Neural progenitor cell (in vitro differentiated cells): ENCODE data around the gene FLVCR2. TPM values are rescaled to one million over a fixed set of nuclear protein-coding genes. Genes with fewer than 3 reads are reported as not detected.

Experiments used
- DNase-seq: peaks from one replicate; pipeline ENCODE4 v3.0.0-alpha.2; 2016; ENCODE audit warnings: low spot score
- H2AFZ ChIP-seq: fragments of 200-600 bp; sonication (generic); replicated peaks from 2 replicates; pipeline ENCODE4 v1.6.1; 2016; ENCODE audit warnings: antibody characterized with exemption
- H3F3A ChIP-seq: fragments of 200-600 bp; sonication (generic); 2 replicates; pipeline ENCODE4 v1.6.1; 2016; ENCODE audit warnings: antibody characterized with exemption, low read depth
- H3K27ac ChIP-seq: fragments of 200-600 bp; sonication (generic); 2 replicates; pipeline ENCODE4 v1.5.1; 2016; ENCODE audit warnings: mild to moderate bottlenecking
- H3K27me3 ChIP-seq: fragments of 200-600 bp; sonication (generic); 2 replicates; pipeline ENCODE4 v1.6.1; 2016; ENCODE audit warnings: mild to moderate bottlenecking, moderate library complexity
- H3K36me3 ChIP-seq: fragments of 200-600 bp; sonication (generic); 2 replicates; pipeline ENCODE4 v1.5.1; 2016
- H3K4me1 ChIP-seq: fragments of 200-600 bp; sonication (generic); 2 replicates; pipeline ENCODE4 v1.6.1; 2016; ENCODE audit warnings: mixed run types
- H3K4me2 ChIP-seq: fragments of 200-600 bp; sonication (generic); 2 replicates; pipeline ENCODE4 v1.6.1; 2016
- H3K4me3 ChIP-seq: fragments of 200-600 bp; sonication (generic); 2 replicates; pipeline ENCODE4 v1.5.1; 2016
- H3K79me2 ChIP-seq: fragments of 200-600 bp; sonication (generic); 2 replicates; pipeline ENCODE4 v1.6.1; 2016; ENCODE audit warnings: low read depth
- H3K9ac ChIP-seq: fragments of 200-600 bp; sonication (generic); 2 replicates; pipeline ENCODE4 v1.6.1; 2016
- H3K9me3 ChIP-seq: fragments of 200-600 bp; sonication (generic); 2 replicates; pipeline ENCODE4 v1.5.1; 2016; ENCODE audit warnings: low read depth
- H4K20me1 ChIP-seq: fragments of 200-600 bp; sonication (generic); 2 replicates; pipeline ENCODE4 v1.6.1; 2016; ENCODE audit warnings: low read depth
- H3K27ac Mint-ChIP-seq: 3 replicates; pipeline ENCODE4 v1.8.0; 2021; ENCODE audit warnings: mixed read lengths
- H3K27me3 Mint-ChIP-seq: 2 replicates; pipeline ENCODE4 v1.8.0; 2022; ENCODE audit warnings: low read depth, mild to moderate bottlenecking, inconsistent platforms, moderate library complexity, mixed read lengths; ENCODE audit not compliant: insufficient read depth
- H3K36me3 Mint-ChIP-seq: 3 replicates; pipeline ENCODE4 v1.8.0; 2021; ENCODE audit warnings: mixed read lengths
- H3K4me1 Mint-ChIP-seq: 3 replicates; pipeline ENCODE4 v1.8.0; 2021; ENCODE audit warnings: mixed read lengths
- H3K4me3 Mint-ChIP-seq: 3 replicates; pipeline ENCODE4 v1.8.0; 2021; ENCODE audit warnings: mild to moderate bottlenecking, moderate library complexity, mixed read lengths
- H3K9me3 Mint-ChIP-seq: 3 replicates; pipeline ENCODE4 v1.8.0; 2020; ENCODE audit warnings: mixed read lengths
- CTCF ChIP-seq: fragments of 200-600 bp; sonication (generic); IDR thresholded peaks from 2 replicates; pipeline ENCODE4 v1.5.1; 2017; ENCODE audit warnings: antibody characterized with exemption, mild to moderate bottlenecking
- EZH2 ChIP-seq: fragments of 200-600 bp; sonication (generic); IDR thresholded peaks from 2 replicates; pipeline ENCODE4 v1.6.1; 2017; ENCODE audit warnings: antibody characterized with exemption, mild to moderate bottlenecking, moderate library complexity
- EZH2phosphoT487 ChIP-seq: fragments of 200-600 bp; sonication (generic); IDR thresholded peaks from 2 replicates; pipeline ENCODE4 v1.6.1; 2017; ENCODE audit warnings: antibody characterized with exemption
- total RNA-seq: library from RNA; depleted of rRNA; stranded (reverse); fragments of >200 nt; gene quantifications from 2 replicates; pipeline ENCODE4 v1.2.3, GENCODE V29; 2015; ENCODE audit warnings: low replicate concordance

FLVCR2 gene
- total RNA-seq, 1 donor from 2014 or later = 1.7 TPM

- Mint-ChIP-seq H3K27ac (no peak overlapping the region), H3K4me3 (no peak overlapping the region), H3K36me3 (no peaks in the 10 kb centered on the region), H3K27me3 (peaks cover 1% of the 10 kb centered on the region), H3K9me3 (no peaks in the 10 kb centered on the region), H3K4me1 (no peaks in the 10 kb centered on the region)
- Histone ChIP-seq H3K9me3 (no peaks in the 10 kb centered on the region), H3K4me3 (no peak overlapping the region), H3K79me2 (no peaks in the 10 kb centered on the region), H3K27ac (no peak overlapping the region), H2AFZ (peak overlapping the region; percentile 58), H3K4me2 (no peak overlapping the region), H3K36me3 (no peaks in the 10 kb centered on the region), H4K20me1 (no peaks in the 10 kb centered on the region), H3F3A (no peaks in the 10 kb centered on the region), H3K9ac (no peak overlapping the region), H3K27me3 (no peaks in the 10 kb centered on the region), H3K4me1 (no peaks in the 10 kb centered on the region)
- TF ChIP-seq CTCF = no peak
- TF ChIP-seq EZH2phosphoT487 = no peak
- no peak for TF ChIP-seq EZH2
- DNase-seq = no peak
Observed at GRCh38 chr14:75543253-75543652, 35.2 kb upstream of the FLVCR2 start.

- no peak overlapping the region for H2AFZ ChIP-seq
- DNase-seq = no peak
- Mint-ChIP-seq H3K36me3 (no peaks in the 10 kb centered on the region), H3K27me3 (peaks cover 2% of the 10 kb centered on the region), H3K9me3 (no peaks in the 10 kb centered on the region), H3K4me1 (no peaks in the 10 kb centered on the region), H3K27ac (no peak overlapping the region), H3K4me3 (no peak overlapping the region)
- H3K9ac ChIP-seq = no peak overlapping the region
- H3K4me1 ChIP-seq = no peaks in the 10 kb centered on the region
- H4K20me1 ChIP-seq = no peaks in the 10 kb centered on the region
- H3K9me3 ChIP-seq = no peaks in the 10 kb centered on the region
- H3K36me3 ChIP-seq = no peaks in the 10 kb centered on the region
- no peak overlapping the region for H3K27ac ChIP-seq
- no peak overlapping the region for H3K4me2 ChIP-seq
- H3F3A ChIP-seq = no peaks in the 10 kb centered on the region
- TF ChIP-seq EZH2 = no peak
- TF ChIP-seq CTCF = no peak
- TF ChIP-seq EZH2phosphoT487 = no peak
- no peaks in the 10 kb centered on the region for H3K27me3 ChIP-seq
- no peaks in the 10 kb centered on the region for H3K79me2 ChIP-seq
- no peak overlapping the region for H3K4me3 ChIP-seq
Observed at GRCh38 chr14:75543786-75544185, 34.6 kb upstream of the FLVCR2 start.

- Histone ChIP-seq H3K27ac (no peak overlapping the region), H3K4me3 (no peak overlapping the region), H3K9ac (no peak overlapping the region), H3K4me2 (no peak overlapping the region), H3K79me2 (no peaks in the 10 kb centered on the region), H2AFZ (no peak overlapping the region), H3K36me3 (no peaks in the 10 kb centered on the region), H3K4me1 (no peaks in the 10 kb centered on the region), H3K27me3 (no peaks in the 10 kb centered on the region), H4K20me1 (no peaks in the 10 kb centered on the region), H3K9me3 (no peaks in the 10 kb centered on the region), H3F3A (no peaks in the 10 kb centered on the region)
- Mint-ChIP-seq H3K4me1 (no peaks in the 10 kb centered on the region), H3K36me3 (no peaks in the 10 kb centered on the region), H3K27me3 (peaks cover 2% of the 10 kb centered on the region), H3K9me3 (no peaks in the 10 kb centered on the region), H3K27ac (no peak overlapping the region), H3K4me3 (no peak overlapping the region)
- DNase-seq = no peak
- no peak for TF ChIP-seq EZH2phosphoT487
Observed at GRCh38 chr14:75545907-75546306, 32.5 kb upstream of the FLVCR2 start.

GRCh38 chr14:75547552-75548250, 30.7 kb upstream of the FLVCR2 start:
- no peak for TF ChIP-seq EZH2
- H3K4me1 Mint-ChIP-seq = no peaks in the 10 kb centered on the region
- H3K4me1 ChIP-seq = no peaks in the 10 kb centered on the region
- DNase-seq = no peak
- no peaks in the 10 kb centered on the region for H3K9me3 ChIP-seq
- H3K4me2 ChIP-seq = no peak overlapping the region
- no peak overlapping the region for H3K27ac Mint-ChIP-seq
- no peaks in the 10 kb centered on the region for H3F3A ChIP-seq
- H3K4me3 Mint-ChIP-seq = no peak overlapping the region
- H3K27ac ChIP-seq = no peak overlapping the region
- no peak overlapping the region for H2AFZ ChIP-seq
- no peak overlapping the region for H3K4me3 ChIP-seq
- H3K79me2 ChIP-seq = no peaks in the 10 kb centered on the region
- H3K27me3 Mint-ChIP-seq = peaks cover 2% of the 10 kb centered on the region
- H4K20me1 ChIP-seq = no peaks in the 10 kb centered on the region
- no peaks in the 10 kb centered on the region for H3K9me3 Mint-ChIP-seq
- no peak overlapping the region for H3K9ac ChIP-seq
- no peaks in the 10 kb centered on the region for H3K27me3 ChIP-seq
- no peaks in the 10 kb centered on the region for H3K36me3 Mint-ChIP-seq
- H3K36me3 ChIP-seq = no peaks in the 10 kb centered on the region
